Colonic mucosa (tissue), 4 donors: ENCODE results near the gene STARD4. TPM values are rescaled to one million over a fixed set of nuclear protein-coding genes. Genes with fewer than 3 reads are reported as not detected.

Experiments used
- DNase-seq: peaks from one replicate; pipeline ENCODE4 v3.0.0-alpha.2; 2020
- H3K27ac ChIP-seq: fragments of 200-600 bp; one replicate; pipeline ENCODE4 v1.8.0; 2021
- H3K27me3 ChIP-seq: fragments of 200-600 bp; one replicate; pipeline ENCODE4 v1.8.0; 2021
- H3K36me3 ChIP-seq: fragments of 200-600 bp; one replicate; pipeline ENCODE4 v1.8.0; 2021
- H3K4me1 ChIP-seq: fragments of 200-600 bp; one replicate; pipeline ENCODE4 v1.8.0; 2021; ENCODE audit warnings: mild to moderate bottlenecking
- H3K4me3 ChIP-seq: fragments of 200-600 bp; one replicate; pipeline ENCODE4 v1.8.0; 2021
- H3K9ac ChIP-seq, 2 donors: one replicate each; pipeline ENCODE4 v1.7.0; 2013; ENCODE audit warnings: control low read depth in 2 of 2, low read depth in 2 of 2, low read length in 2 of 2
- H3K9me3 ChIP-seq: fragments of 200-600 bp; one replicate; pipeline ENCODE4 v1.8.0; 2021
- CTCF ChIP-seq: fragments of 200-600 bp; IDR thresholded peaks from one replicate; pipeline ENCODE4 v1.8.0; 2022; ENCODE audit warnings: antibody characterized with exemption, mild to moderate bottlenecking
- intact Hi-C: fragments of 100-400 bp; cut with DNase I; formaldehyde crosslinking; loops from one replicate; pipeline ENCODE4 v1.14.1; 2022
- total RNA-seq, 2 donors: library from RNA; stranded (reverse); fragmentation: NEBNext Ultra II Directional in 1 of 2; extraction: Animal tissue kit (Norgen Biotek cat#: 25700) in 1 of 2; gene quantifications; one replicate each; pipeline ENCODE4 v1.2.1, GENCODE V29; 2021
- donor health status: healthy.
- donor health status: DM: no; HTN: no; CAD: no.
- donor health status: DM: no; HTN: no; CAD: no.

STARD4 gene, protein sequence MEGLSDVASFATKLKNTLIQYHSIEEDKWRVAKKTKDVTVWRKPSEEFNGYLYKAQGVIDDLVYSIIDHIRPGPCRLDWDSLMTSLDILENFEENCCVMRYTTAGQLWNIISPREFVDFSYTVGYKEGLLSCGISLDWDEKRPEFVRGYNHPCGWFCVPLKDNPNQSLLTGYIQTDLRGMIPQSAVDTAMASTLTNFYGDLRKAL
- total RNA-seq = 10 to 100 TPM; 29.0 to 90.0 TPM

DNA sequence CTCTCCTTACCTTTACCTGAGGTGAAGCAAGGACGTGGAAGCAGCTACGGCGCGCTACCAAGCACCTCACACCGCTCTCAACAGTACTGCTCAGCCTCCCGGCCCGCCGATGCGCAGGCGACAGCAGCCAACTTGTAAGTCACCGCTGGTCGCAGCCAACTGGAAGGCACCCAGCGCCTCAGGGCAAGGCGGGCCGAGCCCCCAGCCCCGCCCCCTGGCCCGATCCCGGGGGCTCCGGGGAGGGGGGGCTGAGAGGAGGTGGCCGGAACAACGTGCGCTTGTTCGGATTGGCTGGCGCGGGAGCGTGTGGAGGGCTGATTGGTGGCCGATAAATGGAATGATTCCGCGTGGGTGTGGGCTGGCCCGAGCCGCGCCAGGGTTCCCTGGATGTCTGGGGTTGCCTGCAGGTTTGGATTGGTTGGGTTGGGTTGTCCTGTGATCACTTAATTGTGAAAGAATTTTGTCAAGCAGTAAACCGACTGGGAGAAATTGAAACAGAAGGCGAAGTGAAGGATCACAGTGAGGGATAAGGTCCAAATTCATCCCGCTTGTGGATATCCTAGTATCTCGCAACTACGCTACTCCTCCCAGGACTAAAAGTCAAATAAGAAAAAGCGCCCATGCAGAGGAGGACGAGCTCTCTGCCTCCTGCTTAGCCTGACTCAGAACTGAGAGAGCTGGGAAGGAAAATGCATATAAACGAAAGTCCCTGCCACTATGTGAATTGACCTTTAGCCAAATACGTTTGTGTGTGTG lies at the start of gene STARD4:
TSS of gene STARD4 (minus strand) at position 161 of the 756 bp plus-strand sequence. CDS start 5,102 bp downstream, outside the sequence.
- peak within 1 kb of the TSS; percentile 96 for H3K27ac ChIP-seq
- no peak for TF ChIP-seq CTCF
- H3K9me3 ChIP-seq = no peaks in the 10 kb centered on the region
- H3K27me3 ChIP-seq = no peaks in the 10 kb centered on the region
- no peaks in the 10 kb centered on the region for H3K4me1 ChIP-seq
- H3K4me3 ChIP-seq = peak within 1 kb of the TSS; percentile 78
- intact Hi-C loops = no loop called here
- peak within 1 kb of the TSS; percentile 84 to 91 for H3K9ac ChIP-seq
- DNase-seq = peak; percentile 96
- H3K36me3 ChIP-seq = no peaks in the 10 kb centered on the region

DNA sequence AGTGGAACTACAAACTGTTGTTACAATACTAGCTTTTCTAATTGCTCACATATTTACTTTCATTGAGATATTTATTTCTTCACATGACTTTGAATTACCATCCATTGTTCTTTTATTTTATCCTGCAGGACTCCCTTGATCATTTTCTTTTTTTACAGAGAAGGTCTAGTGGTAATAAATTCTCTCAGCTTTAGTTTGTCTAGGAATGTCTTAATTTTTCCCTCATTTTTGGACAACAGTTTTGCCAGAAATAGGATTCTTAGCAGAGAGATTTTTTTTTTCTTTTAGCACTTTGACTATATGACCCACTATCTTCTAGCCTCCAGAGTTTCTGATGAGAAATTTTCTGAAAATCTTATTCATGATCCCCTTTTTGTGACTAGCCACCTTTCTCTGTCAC lies 47.3 kb upstream of the STARD4 start:
- TF ChIP-seq CTCF = no peak
- Histone ChIP-seq H3K4me3 (no peak overlapping the region), H3K9me3 (no peaks in the 10 kb centered on the region), H3K27me3 (no peaks in the 10 kb centered on the region), H3K4me1 (no peaks in the 10 kb centered on the region), H3K36me3 (no peaks in the 10 kb centered on the region), H3K9ac (no peak overlapping the region), H3K27ac (no peak overlapping the region)
- intact Hi-C loops = no loop called here
- no peak for DNase-seq

GRCh38 chr5:111557686-111558085 lies 45.4 kb upstream of the STARD4 start:
- intact Hi-C loops = no loop called here
- no peak for DNase-seq
- H3K36me3 ChIP-seq = no peaks in the 10 kb centered on the region
- H3K4me1 ChIP-seq = no peaks in the 10 kb centered on the region
- H3K27me3 ChIP-seq = no peaks in the 10 kb centered on the region
- H3K27ac ChIP-seq = no peak overlapping the region
- no peak overlapping the region for H3K9ac ChIP-seq
- H3K9me3 ChIP-seq = no peaks in the 10 kb centered on the region
- H3K4me3 ChIP-seq = no peak overlapping the region
- no peak for TF ChIP-seq CTCF

DNA sequence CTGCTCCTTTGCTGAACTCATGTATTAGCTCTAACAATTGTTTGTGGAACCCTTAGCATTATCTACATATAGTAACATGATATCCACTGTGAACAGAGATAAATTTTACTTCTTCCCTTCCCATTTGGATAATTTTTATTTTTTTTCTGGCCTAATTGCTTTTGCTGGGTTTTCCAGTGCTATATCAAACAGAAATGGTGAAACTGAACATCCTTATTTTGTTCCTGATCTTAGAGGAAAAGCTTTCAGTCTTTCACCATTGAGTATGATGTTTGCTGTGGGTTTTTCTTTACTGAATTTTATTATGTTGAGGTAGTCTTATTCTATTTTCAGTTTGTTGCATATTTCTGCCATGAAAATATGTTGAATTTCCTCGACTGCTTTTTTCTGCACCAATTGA lies 44.8 kb upstream of the STARD4 start:
- H3K9ac ChIP-seq = no peak overlapping the region
- intact Hi-C loops = no loop called here
- H3K4me1 ChIP-seq = no peaks in the 10 kb centered on the region
- no peaks in the 10 kb centered on the region for H3K27me3 ChIP-seq
- H3K36me3 ChIP-seq = no peaks in the 10 kb centered on the region
- no peaks in the 10 kb centered on the region for H3K9me3 ChIP-seq
- TF ChIP-seq CTCF = no peak
- no peak for DNase-seq
- H3K4me3 ChIP-seq = no peak overlapping the region
- no peak overlapping the region for H3K27ac ChIP-seq

- no peaks in the 10 kb centered on the region for H3K27me3 ChIP-seq
- H3K27ac ChIP-seq = no peak overlapping the region
- no peak for TF ChIP-seq CTCF
- H3K4me1 ChIP-seq = no peaks in the 10 kb centered on the region
- no peak overlapping the region for H3K9ac ChIP-seq
- no peaks in the 10 kb centered on the region for H3K9me3 ChIP-seq
- no peak overlapping the region for H3K4me3 ChIP-seq
- no peak for DNase-seq
- no peaks in the 10 kb centered on the region for H3K36me3 ChIP-seq
- intact Hi-C loops = no loop called here
These were observed 44.2 kb upstream of the STARD4 start for GRCh38 chr5:111556501-111556900.
